Trophoblast cell (in vitro differentiated cells and primary cell): ENCODE measurements around the gene PPP4C.

Source experiments
- DNase-seq, 2 donors: peaks; one replicate each; pipeline ENCODE4 v3.0.0-alpha.2; 2016
- H2AFZ ChIP-seq: 2 replicates; pipeline ENCODE4 v1.6.1; 2013; ENCODE audit warnings: low read length, moderate library complexity, mild to moderate bottlenecking; ENCODE audit not compliant: insufficient read depth, poor library complexity
- H2AK5ac ChIP-seq: 2 replicates; pipeline ENCODE4 v1.6.1; 2013; ENCODE audit warnings: mild to moderate bottlenecking, low read length
- H2BK120ac ChIP-seq: 2 replicates; pipeline ENCODE4 v1.6.1; 2013; ENCODE audit warnings: low read length, mild to moderate bottlenecking, moderate library complexity; ENCODE audit not compliant: insufficient read depth, poor library complexity
- H2BK12ac ChIP-seq: 2 replicates; pipeline ENCODE4 v1.6.1; 2013; ENCODE audit warnings: mild to moderate bottlenecking, low read length, moderate library complexity
- H2BK5ac ChIP-seq: 2 replicates; pipeline ENCODE4 v1.6.1; 2013; ENCODE audit warnings: low read length, low read depth, moderate library complexity, mild to moderate bottlenecking; ENCODE audit not compliant: poor library complexity
- H3K14ac ChIP-seq: 2 replicates; pipeline ENCODE4 v1.6.1; 2013; ENCODE audit warnings: mild to moderate bottlenecking, low read length
- H3K18ac ChIP-seq: 2 replicates; pipeline ENCODE4 v1.6.1; 2013; ENCODE audit warnings: mild to moderate bottlenecking, low read length
- H3K23ac ChIP-seq: 2 replicates; pipeline ENCODE4 v1.6.1; 2013; ENCODE audit warnings: low read length
- H3K27ac ChIP-seq: 2 replicates; pipeline ENCODE4 v1.5.1; 2013; ENCODE audit warnings: low read depth, mild to moderate bottlenecking, inconsistent platforms, low read length, moderate library complexity
- H3K27me3 ChIP-seq: 2 replicates; pipeline ENCODE4 v1.6.1; 2013; ENCODE audit warnings: inconsistent platforms, mild to moderate bottlenecking, low read length, moderate library complexity; ENCODE audit not compliant: insufficient read depth
- H3K36me3 ChIP-seq, 2 experiments: 1 replicate in 1 of 2; 2 replicates in 1 of 2; pipeline ENCODE4 v1.6.1; 2013; ENCODE audit warnings: low read length in 2 of 2, mild to moderate bottlenecking in 2 of 2, moderate library complexity in 1 of 2; ENCODE audit not compliant: insufficient read depth in 2 of 2, control insufficient read depth in 1 of 2
- H3K4ac ChIP-seq: 2 replicates; pipeline ENCODE4 v1.6.1; 2013; ENCODE audit warnings: low read depth, mild to moderate bottlenecking, low read length, moderate library complexity
- H3K4me1 ChIP-seq, 2 experiments: 1 replicate in 1 of 2; 2 replicates in 1 of 2; pipeline ENCODE4 v1.6.1; 2013; ENCODE audit warnings: low read length in 2 of 2, mild to moderate bottlenecking in 2 of 2, moderate library complexity in 1 of 2; ENCODE audit not compliant: insufficient read depth in 2 of 2, control insufficient read depth in 1 of 2
- H3K4me2 ChIP-seq: 2 replicates; pipeline ENCODE4 v1.6.1; 2013; ENCODE audit warnings: inconsistent platforms, mild to moderate bottlenecking, low read length, moderate library complexity
- H3K4me3 ChIP-seq: 2 replicates; pipeline ENCODE4 v1.5.1; 2013; ENCODE audit warnings: mild to moderate bottlenecking, low read depth, low read length, inconsistent platforms
- H3K79me1 ChIP-seq: one replicate; pipeline ENCODE4 v1.6.1; 2013; ENCODE audit warnings: low read length
- H3K79me2 ChIP-seq: 2 replicates; pipeline ENCODE4 v1.6.1; 2013; ENCODE audit warnings: low read length, mild to moderate bottlenecking; ENCODE audit not compliant: control insufficient read depth, insufficient read depth, poor library complexity
- H3K9ac ChIP-seq: 2 replicates; pipeline ENCODE4 v1.6.1; 2013; ENCODE audit warnings: mild to moderate bottlenecking, low read length
- H3K9me3 ChIP-seq: 2 replicates; pipeline ENCODE4 v1.6.1; 2013; ENCODE audit warnings: low read depth, mild to moderate bottlenecking, control low read depth, inconsistent platforms, low read length; ENCODE audit not compliant: insufficient read depth
- H4K12ac ChIP-seq: 2 replicates; pipeline ENCODE4 v1.6.1; 2013; ENCODE audit warnings: low read depth, mild to moderate bottlenecking, low read length, moderate library complexity
- H4K8ac ChIP-seq: 2 replicates; pipeline ENCODE4 v1.6.1; 2013; ENCODE audit warnings: low read depth, mild to moderate bottlenecking, low read length, moderate library complexity
- H4K91ac ChIP-seq: one replicate; pipeline ENCODE4 v1.6.1; 2013; ENCODE audit warnings: low read depth, mild to moderate bottlenecking, low read length, moderate library complexity
- WGBS: extraction: QIAGEN DNeasy Blood & Tissue Kit; methylation state at CpG from one replicate; pipeline ENCODE4 v1.1.7; 2013; ENCODE audit warnings: missing lambda C conversion rate; ENCODE audit not compliant: insufficient read length, insufficient coverage; ENCODE audit errors: extremely low coverage; 5-methylcytosine and 5-hydroxymethylcytosine counted together

PPP4C gene

GRCh38 chr16:30096862-30097563, 21.2 kb downstream of the PPP4C start:
- H2BK120ac ChIP-seq: peak overlapping the region; percentile 90
- H3K9ac ChIP-seq: no peak overlapping the region
- peaks cover 8% of the 10 kb centered on the region for H3K79me2 ChIP-seq
- H3K14ac ChIP-seq: no peak overlapping the region
- H4K91ac ChIP-seq: peak overlapping the region; percentile 87
- H4K8ac ChIP-seq: peak overlapping the region; percentile 63
- no peak overlapping the region for H3K4me3 ChIP-seq
- peak overlapping the region; percentile 90 for H3K27ac ChIP-seq
- peaks cover 16% of the 10 kb centered on the region for H3K79me1 ChIP-seq
- peak overlapping the region; percentile 80 for H4K12ac ChIP-seq
- peak overlapping the region; percentile 4 for H3K4ac ChIP-seq
- no peak overlapping the region for H3K23ac ChIP-seq
- peaks cover 2 to 7% of the 10 kb centered on the region in 2 experiments for H3K36me3 ChIP-seq
- no peaks in the 10 kb centered on the region for H3K27me3 ChIP-seq
- no peak overlapping the region for H2BK5ac ChIP-seq
- H2AK5ac ChIP-seq: no peak overlapping the region
- peak overlapping the region; percentile 63 for H2BK12ac ChIP-seq
- H2AFZ ChIP-seq: peak overlapping the region; percentile 86
- no peak for DNase-seq
- no CpG with 5 or more reads among the region's 18 CpGs for WGBS
- H3K18ac ChIP-seq: no peak overlapping the region
- H3K9me3 ChIP-seq: peaks cover 13% of the 10 kb centered on the region
- H3K4me1 ChIP-seq: peaks cover 22 to 24% of the 10 kb centered on the region in 2 experiments
- H3K4me2 ChIP-seq: peak overlapping the region; percentile 65

GRCh38 chr16:30104090-30104489, 28.3 kb downstream of the PPP4C start:
- Histone ChIP-seq H3K27ac (peak overlapping the region; percentile 47), H2AK5ac (peak overlapping the region; percentile 3), H4K8ac (peak overlapping the region; percentile 46), H3K27me3 (no peaks in the 10 kb centered on the region), H3K4ac (no peak overlapping the region), H3K9ac (peak overlapping the region; percentile 31), H2BK120ac (peak overlapping the region; percentile 34), H3K36me3 (peaks cover 10 to 14% of the 10 kb centered on the region in 2 experiments), H3K79me2 (no peaks in the 10 kb centered on the region), H3K14ac (peak overlapping the region; percentile 58), H2BK12ac (no peak overlapping the region), H4K91ac (peak overlapping the region; percentile 57), H3K4me3 (no peak overlapping the region), H3K79me1 (peaks cover 6% of the 10 kb centered on the region), H2AFZ (peak overlapping the region; percentile 20), H3K18ac (peak overlapping the region; percentile 14), H3K9me3 (peaks cover 1% of the 10 kb centered on the region), H2BK5ac (peak overlapping the region; percentile 47), H3K4me2 (peak overlapping the region; percentile 8), H4K12ac (no peak overlapping the region), H3K23ac (no peak overlapping the region), H3K4me1 (peaks cover 12 to 13% of the 10 kb centered on the region in 2 experiments)
- DNase-seq: peak; percentile 85 to 91
- WGBS: no CpG with 5 or more reads among the region's 4 CpGs

- Histone ChIP-seq H3K27ac (peak overlapping the region; percentile 47), H3K36me3 (peaks cover 10 to 14% of the 10 kb centered on the region in 2 experiments), H3K9me3 (peaks cover 1% of the 10 kb centered on the region), H4K8ac (peak overlapping the region; percentile 53), H2BK12ac (peak overlapping the region; percentile 31), H3K79me2 (no peaks in the 10 kb centered on the region), H2AFZ (peak overlapping the region; percentile 20), H3K4ac (no peak overlapping the region), H3K23ac (no peak overlapping the region), H3K27me3 (no peaks in the 10 kb centered on the region), H2BK5ac (peak overlapping the region; percentile 74), H3K4me1 (peaks cover 12 to 13% of the 10 kb centered on the region in 2 experiments), H2BK120ac (peak overlapping the region; percentile 63), H2AK5ac (peak overlapping the region; percentile 3), H3K9ac (no peak overlapping the region), H4K12ac (no peak overlapping the region), H3K4me2 (no peak overlapping the region), H3K4me3 (no peak overlapping the region), H3K79me1 (peaks cover 6% of the 10 kb centered on the region), H3K18ac (peak overlapping the region; percentile 64), H4K91ac (peak overlapping the region; percentile 77), H3K14ac (peak overlapping the region; percentile 58)
- no CpG with 5 or more reads among the region's 6 CpGs for WGBS
- DNase-seq: peak; percentile 94
Observed at GRCh38 chr16:30104492-30104891, 28.7 kb downstream of the PPP4C start.

GRCh38 chr16:30108059-30108850, 32.5 kb downstream of the PPP4C start:
- no peak overlapping the region for H3K18ac ChIP-seq
- H3K9me3 ChIP-seq: peaks cover 1% of the 10 kb centered on the region
- WGBS: no CpG with 5 or more reads among the region's 15 CpGs
- no peak overlapping the region for H4K91ac ChIP-seq
- no peak overlapping the region for H2BK120ac ChIP-seq
- no peak overlapping the region for H2BK12ac ChIP-seq
- H3K36me3 ChIP-seq: peaks cover 12 to 16% of the 10 kb centered on the region in 2 experiments
- no peak for DNase-seq
- H4K12ac ChIP-seq: no peak overlapping the region
- no peak overlapping the region for H2BK5ac ChIP-seq
- H3K79me2 ChIP-seq: no peaks in the 10 kb centered on the region
- H3K4me1 ChIP-seq: peaks cover 12 to 15% of the 10 kb centered on the region in 2 experiments
- no peaks in the 10 kb centered on the region for H3K27me3 ChIP-seq
- peaks cover 6% of the 10 kb centered on the region for H3K79me1 ChIP-seq
- H3K4ac ChIP-seq: no peak overlapping the region
- H2AFZ ChIP-seq: no peak overlapping the region
- H3K23ac ChIP-seq: no peak overlapping the region
- H2AK5ac ChIP-seq: no peak overlapping the region
- peak overlapping the region; percentile 7 for H3K9ac ChIP-seq
- H3K14ac ChIP-seq: no peak overlapping the region
- H3K27ac ChIP-seq: no peak overlapping the region
- no peak overlapping the region for H4K8ac ChIP-seq
- no peak overlapping the region for H3K4me3 ChIP-seq
- no peak overlapping the region for H3K4me2 ChIP-seq
